K562 (cell line): ENCODE results near the gene CD82. TPM values are rescaled to one million over a fixed set of nuclear protein-coding genes. Genes with fewer than 3 reads are reported as not detected.

Source experiments
- ATAC-seq: fragments of 200-7000 bp; cut with Tn5 transposase; 3 replicates; pipeline ENCODE4 v1.9.1; 2020; ENCODE audit warnings: moderate library complexity
- BruUV-seq: library from RNA; stranded (reverse); fragments of 400-500 nt; replicated peaks from 2 replicates; lab custom pipeline; 2021; lab: Mats Ljungman, UMichigan
- CTCF ChIA-PET: fragments of 300-600 bp; formaldehyde crosslinking; extraction: SDS; loops from one replicate; lab custom pipeline; 2021; ENCODE audit warnings: low intra/inter-chr PET ratio; lab: Yijun Ruan, JAX
- POLR2A ChIA-PET: fragments of 300-600, 350-650 bp; sonication (Branson Sonifier 250); formaldehyde crosslinking; extraction: SDS; loops from one replicate; lab custom pipeline; 2021; ENCODE audit warnings: antibody characterized with exemption, inconsistent platforms; lab: Yijun Ruan, JAX
- DNase-seq, 4 experiments: peaks; one replicate each; pipeline versions ENCODE4 v3.0.0 to v3.0.0-alpha.2; 2011 to 2018; ENCODE audit warnings: low spot score in 3 of 4, mixed read lengths in 3 of 4; ENCODE audit errors: extremely low read depth in 1 of 4
- FAIRE-seq: peaks from 2 replicates; lab custom pipeline; 2011; peaks lifted over from hg19 to GRCh38; lab: Jason Lieb, UNC
- H2AFZ ChIP-seq: 2 replicates; pipeline ENCODE4 v1.6.0; 2011; ENCODE audit warnings: low read depth, low read length, control low read depth, inconsistent platforms
- H3K27ac ChIP-seq: fragments of 200-600 bp; 3 replicates; pipeline ENCODE4 v1.8.0; 2011; ENCODE audit warnings: low read depth, mild to moderate bottlenecking, control low read depth, inconsistent platforms, low read length, moderate library complexity, mixed read lengths; ENCODE audit errors: extremely low read depth
- H3K27me3 ChIP-seq, 2 experiments: fragments of 300-600 bp in 1 of 2; 2 replicates in 1 of 2; 3 replicates in 1 of 2; pipeline versions ENCODE4 v1.6.0 to v1.8.0; 2011; ENCODE audit warnings: inconsistent platforms in 2 of 2, low read length in 2 of 2, mild to moderate bottlenecking in 1 of 2, mixed read lengths in 1 of 2, moderate library complexity in 1 of 2; ENCODE audit not compliant: control insufficient read depth in 2 of 2, insufficient read depth in 2 of 2
- H3K36me3 ChIP-seq: fragments of 300-600 bp; 3 replicates; pipeline ENCODE4 v1.8.0; 2011; ENCODE audit warnings: mild to moderate bottlenecking, low read length, inconsistent platforms; ENCODE audit not compliant: control insufficient read depth, insufficient read depth
- H3K4me1 ChIP-seq, 2 experiments: fragments of 200-600 bp in 1 of 2; replicated peaks in 1 of 2; 2 replicates in 1 of 2; 3 replicates in 1 of 2; pipeline versions ENCODE4 v1.5.1 to v1.8.0; 2011; ENCODE audit warnings: inconsistent platforms in 2 of 2, low read length in 2 of 2, mild to moderate bottlenecking in 1 of 2, mixed read lengths in 1 of 2, moderate library complexity in 1 of 2; ENCODE audit not compliant: control insufficient read depth in 2 of 2, insufficient read depth in 2 of 2
- H3K4me2 ChIP-seq: 2 replicates; pipeline ENCODE4 v1.6.1; 2011; ENCODE audit warnings: low read length, control low read depth, inconsistent platforms, mixed read lengths; ENCODE audit not compliant: insufficient read depth
- H3K4me3 ChIP-seq: fragments of 200-600 bp; sonication (generic), shearing (Covaris generic); 2 replicates; pipeline ENCODE4 v1.5.1; 2016; ENCODE audit warnings: control low read depth, inconsistent platforms
- H3K79me2 ChIP-seq: fragments of 200-600 bp; 3 replicates; pipeline ENCODE4 v1.8.0; 2011; ENCODE audit warnings: low read length, inconsistent platforms; ENCODE audit not compliant: control insufficient read depth, insufficient read depth
- H3K9ac ChIP-seq, 2 experiments: 2 replicates each; pipeline versions ENCODE4 v1.6.0 to v1.6.1; 2011; ENCODE audit warnings: low read depth in 2 of 2, low read length in 2 of 2, control low read depth in 1 of 2, inconsistent platforms in 1 of 2, mild to moderate bottlenecking in 1 of 2, mixed read lengths in 1 of 2; ENCODE audit not compliant: insufficient read depth in 1 of 2
- H3K9me1 ChIP-seq: one replicate; pipeline ENCODE4 v1.6.0; 2011; ENCODE audit warnings: inconsistent platforms, mild to moderate bottlenecking, low read length, moderate library complexity; ENCODE audit not compliant: control insufficient read depth, insufficient read depth
- H3K9me3 ChIP-seq: replicated peaks from 2 replicates; pipeline ENCODE4 v1.5.1; 2011; ENCODE audit warnings: low read depth, low read length, inconsistent platforms; ENCODE audit not compliant: control insufficient read depth, insufficient read depth
- H4K20me1 ChIP-seq: replicated peaks from 2 replicates; pipeline ENCODE4 v1.6.1; 2011; ENCODE audit warnings: low read length, inconsistent platforms, mixed read lengths; ENCODE audit not compliant: control insufficient read depth, insufficient read depth
- ATF2 ChIP-seq: sonication (generic); formaldehyde crosslinking; IDR thresholded peaks from 2 replicates; pipeline ENCODE4 v1.8.1; 2022; ENCODE audit warnings: missing genetic modification reagents
- ATF3 ChIP-seq, 2 experiments: fragments of 450-650 bp in 1 of 2; sonication (generic) in 1 of 2; formaldehyde crosslinking in 1 of 2; IDR thresholded peaks in 1 of 2; conservative IDR thresholded peaks in 1 of 2; 2 replicates each; pipeline versions ENCODE4 v1.6.1 to v1.8.1; 2016 to 2023; ENCODE audit warnings: mild to moderate bottlenecking in 2 of 2, moderate library complexity in 2 of 2, inconsistent platforms in 1 of 2, missing genetic modification reagents in 1 of 2
- CEBPZ ChIP-seq: fragments of 150-350 bp; IDR thresholded peaks from 2 replicates; pipeline ENCODE4 v1.6.1; 2014; ENCODE audit warnings: low read depth, mild to moderate bottlenecking, low read length, borderline replicate concordance
- CTBP1 ChIP-seq: fragments of 450-650 bp; IDR thresholded peaks from 2 replicates; pipeline ENCODE4 v1.6.1; 2016; ENCODE audit warnings: borderline replicate concordance
- ETS2 ChIP-seq: IDR thresholded peaks from 2 replicates; pipeline ENCODE4 v1.6.1; 2016; ENCODE audit warnings: borderline replicate concordance, missing genetic modification characterization, mild to moderate bottlenecking, moderate library complexity, missing compliant biosample characterization; ENCODE audit not compliant: poor library complexity, severe bottlenecking
- FOXK1 ChIP-seq: sonication (generic); formaldehyde crosslinking; IDR thresholded peaks from 2 replicates; pipeline ENCODE4 v1.8.0; 2022; ENCODE audit warnings: missing genetic modification reagents, mild to moderate bottlenecking, borderline replicate concordance
- HCFC1 ChIP-seq: IDR thresholded peaks from 2 replicates; pipeline ENCODE4 v1.6.1; 2012; ENCODE audit warnings: low read depth, low read length, improper control_type of control experiment
- ILF3 ChIP-seq: fragments of 450-650 bp; IDR thresholded peaks from 2 replicates; pipeline ENCODE4 v1.6.1; 2018; ENCODE audit warnings: antibody characterized with exemption, mild to moderate bottlenecking, moderate library complexity, borderline replicate concordance
- ILK ChIP-seq: fragments of 450-650 bp; IDR thresholded peaks from 2 replicates; pipeline ENCODE4 v1.6.1; 2016; ENCODE audit warnings: missing genetic modification characterization, low read depth, mild to moderate bottlenecking, missing compliant biosample characterization, moderate library complexity, borderline replicate concordance
- MEF2A ChIP-seq: IDR thresholded peaks from 2 replicates; pipeline ENCODE4 v1.6.1; 2011; ENCODE audit warnings: low read depth, mild to moderate bottlenecking, low read length, moderate library complexity; ENCODE audit not compliant: control insufficient read depth
- POU5F1 ChIP-seq: fragments of 150-350 bp; IDR thresholded peaks from 2 replicates; pipeline ENCODE4 v1.6.1; 2014; ENCODE audit warnings: borderline replicate concordance, low read length, low read depth, mild to moderate bottlenecking; ENCODE audit not compliant: partially characterized antibody
- SRSF7 ChIP-seq: fragments of 200-400 bp; formaldehyde crosslinking; optimal IDR thresholded peaks from 2 replicates; pipeline ENCODE3; 2017; ENCODE audit warnings: mild to moderate bottlenecking, low read depth, low read length
- ZNF23 ChIP-seq: fragments of 250-450 bp; sonication (Bioruptor Pico); IDR thresholded peaks from 2 replicates; pipeline ENCODE4 v1.4.0; 2020; ENCODE audit warnings: mild to moderate bottlenecking
- WGBS: fragments of 100-300 bp; shearing (Covaris generic); methylation state at CpG from one replicate; pipeline ENCODE4 v1.1.6; 2016; ENCODE audit warnings: low coverage, mixed read lengths; ENCODE audit not compliant: insufficient coverage; ENCODE audit errors: missing lambda C conversion rate; 5-methylcytosine and 5-hydroxymethylcytosine counted together
- in situ Hi-C: fragments of 300-500 bp; cut with MboI; formaldehyde crosslinking; loops from 4 replicates; pipeline ENCODE4 v1.15.0; 2018; ENCODE audit warnings: inconsistent platforms, mixed read lengths
- intact Hi-C: fragments of 100-400 bp; cut with micrococcal nuclease; formaldehyde crosslinking; loops from 2 replicates; pipeline ENCODE4 v1.14.2; 2022
- polyA plus RNA-seq, 8 experiments: library from polyadenylated mRNA; depleted of rRNA in 4 of 8; stranded (reverse) in 5 of 8; unstranded in 3 of 8; fragments of >200 nt; fragmentation: Nextera tagmentation in 2 of 8; fragmentation: Illumina TruSeq in 1 of 8; extraction: Ambion mirVana in 2 of 8; extraction: Trizol in 1 of 8; gene quantifications; 2 replicates each; pipeline versions ENCODE4 v1.2.1 to v1.2.3, GENCODE V29; 2011 to 2014; ENCODE audit warnings: inconsistent platforms in 1 of 8, missing spikeins in 1 of 8
- total RNA-seq, 7 experiments: library from RNA; depleted of rRNA in 6 of 7; stranded (reverse); fragments of >200 nt in 6 of 7; fragmentation: Illumina TruSeq in 2 of 7; extraction: Trizol in 2 of 7; gene quantifications; 2 replicates each; pipeline versions ENCODE4 v1.2.1 to v1.2.3, GENCODE V29; 2011 to 2021; ENCODE audit warnings: low replicate concordance in 1 of 7

The CD82 gene
- total and polyA plus RNA-seq, 9 of the 15 experiments (the other 6 are each of a cell fraction or from before 2014, with no cell fraction given): 0.27 to 9.4 (median 3.0) TPM

- TF ChIP-seq ATF3 (IDR thresholded peaks at IDR 0.05) (no peak), ATF3 (CRISPR knock-in tag; conservative IDR thresholded peaks at IDR 0.05) (no peak), ETS2 (tag) (no peak), POU5F1 (no peak), ILF3 (no peak), ILK (tag) (no peak)
Measured at GRCh38 chr11:44622721-44623258, 57.3 kb downstream of the CD82 start (continued).

GRCh38 chr11:44623341-44623730 lies 57.9 kb downstream of the CD82 start:
- 8% methylated on average over 10 of the region's 10 CpGs for WGBS
- H4K20me1 ChIP-seq: peaks cover 4% of the 10 kb centered on the region; the same call in 1 of the 2 replicates
- no peak overlapping the region for H2AFZ ChIP-seq
- H3K4me3 ChIP-seq: no peak overlapping the region
- no peak for ATAC-seq
- ChIA-PET POLR2A (interaction anchor here (0.6 kb wide), 1 partner anchor 8 kb away, joined by 3 read pairs; no protein-coding TSS in a partner anchor), CTCF (interaction anchor here (0.7 kb wide), 1 partner anchor 286 kb away, joined by 3 read pairs; no protein-coding TSS in a partner anchor)
- peaks cover 7% of the 10 kb centered on the region for H3K9me1 ChIP-seq
- no peaks in the 10 kb centered on the region for H3K36me3 ChIP-seq
- H3K9me3 ChIP-seq: no peaks in the 10 kb centered on the region
- no TSS peak for BruUV-seq
- DNase-seq: no peak
- H3K79me2 ChIP-seq: no peaks in the 10 kb centered on the region
- peaks cover 0 to 20% of the 10 kb centered on the region in 2 experiments; a peak in 3 of 5 replicates for H3K4me1 ChIP-seq
- H3K9ac ChIP-seq: peak overlapping the region in 1 of 2 experiments; percentile 50; a peak in 1 of 4 replicates
- no peak overlapping the region for H3K27ac ChIP-seq
- intact Hi-C loops (loop anchor here (5.0 kb wide), 2 partner anchors 74 to 479 kb away; no protein-coding TSS in a partner anchor), in situ Hi-C loops (loop anchor here (5.0 kb wide), 1 partner anchor 289 kb away; no protein-coding TSS in a partner anchor)
- no peak overlapping the region for H3K4me2 ChIP-seq
- peaks cover 4 to 30% of the 10 kb centered on the region in 2 experiments; a peak in 3 of 5 replicates for H3K27me3 ChIP-seq
- no peak for FAIRE-seq
- TF ChIP-seq FOXK1 (CRISPR knock-in tag) (no peak), HCFC1 (no peak), ATF2 (CRISPR knock-in tag) (no peak), POU5F1 (no peak), CTBP1 (no peak), CEBPZ (no peak), ZNF23 (no peak), MEF2A (no peak), SRSF7 (no peak)
